Middle frontal gyrus (tissue), 1 donor: ENCODE data around the gene ZNF140.

Experiments
- DNase-seq: peaks from one replicate; pipeline ENCODE4 v3.0.0-alpha.2; 2015; ENCODE audit warnings: low spot score; ENCODE audit errors: extremely low spot score

The ZNF140 gene

DNA sequence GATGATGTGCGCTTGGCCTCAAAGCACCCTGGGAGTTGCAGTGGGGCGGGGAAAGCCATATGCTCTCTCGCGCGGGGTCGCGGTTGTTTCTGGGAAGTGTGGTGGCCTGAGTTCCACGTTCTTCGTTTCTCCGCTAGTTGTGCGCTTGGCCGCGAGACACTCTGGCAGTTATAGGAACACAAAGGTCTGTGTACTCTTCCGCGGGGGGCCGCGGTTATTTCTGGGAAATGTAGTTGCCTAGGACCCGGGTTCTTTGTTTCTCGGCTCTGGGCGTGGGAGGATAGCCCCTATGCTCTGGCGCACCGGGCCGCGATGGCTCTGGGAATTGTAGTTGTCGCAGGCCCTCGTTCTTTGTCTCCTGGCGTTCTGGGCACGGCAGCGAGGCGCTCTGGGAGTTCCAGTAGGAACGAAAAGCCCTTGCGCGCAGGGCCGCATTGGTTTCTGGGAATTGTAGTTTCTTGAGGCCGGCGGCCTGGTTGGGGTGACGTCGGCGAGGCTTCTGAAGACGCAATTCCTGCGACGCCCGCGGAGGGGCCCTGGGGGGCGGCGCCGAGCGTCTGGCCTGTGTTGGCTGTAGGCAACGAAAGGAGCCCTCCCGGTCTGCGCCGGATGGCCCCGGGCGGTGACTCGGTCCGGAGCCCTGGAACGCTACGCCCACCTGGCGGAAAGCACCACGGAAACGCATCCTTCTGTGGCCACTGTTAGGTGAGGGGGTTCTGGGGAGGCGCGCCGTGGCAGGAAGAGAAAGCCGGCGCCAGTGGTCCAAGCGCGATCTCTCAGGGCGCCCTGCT, at the start of gene ZNF140:
Gene ZNF140, plus strand, starts transcription at position 556 of the 791 bp plus-strand sequence. CDS start 398 bp downstream, outside the sequence.
- DNase-seq, result peak; percentile 97

DNA sequence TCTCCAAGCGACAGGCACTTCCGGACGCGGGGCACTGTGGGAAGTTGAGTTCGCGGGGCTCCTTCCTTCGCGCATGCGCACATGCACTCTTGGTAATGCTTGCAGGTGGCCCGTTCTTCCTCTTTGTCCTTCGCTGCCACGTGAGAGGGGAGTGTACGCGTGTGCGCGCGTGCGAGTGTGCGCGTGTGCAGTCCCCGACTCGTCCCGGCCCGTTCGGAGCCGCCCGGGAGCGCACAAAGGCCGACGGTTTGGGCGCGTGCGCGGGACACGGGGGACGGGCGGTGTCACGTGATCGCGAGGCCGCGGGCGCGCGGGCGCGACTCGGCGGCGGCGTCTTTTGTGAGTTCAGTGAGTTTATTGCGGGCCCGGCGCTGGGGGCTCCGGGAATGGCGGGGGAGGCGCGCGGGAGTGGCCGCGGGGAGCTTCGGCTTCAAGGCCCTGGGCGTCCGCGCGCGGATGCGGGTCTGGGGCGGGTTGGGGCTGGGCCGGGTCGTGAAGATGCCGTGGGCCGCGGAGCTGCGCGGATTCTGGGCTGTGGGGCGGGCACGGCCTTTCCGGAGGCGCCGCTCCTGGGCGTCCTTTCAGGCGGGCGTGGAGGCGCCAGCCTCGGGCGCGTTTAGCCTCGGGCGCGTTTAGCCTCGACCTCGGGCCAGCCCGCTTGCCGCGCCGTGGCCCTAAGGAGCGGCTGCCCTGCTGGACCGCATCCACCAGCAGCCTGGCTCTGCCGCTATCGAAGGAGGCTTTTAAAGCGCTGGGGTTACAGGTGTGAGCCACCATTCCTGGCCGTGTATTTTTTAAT, 43.3 kb upstream of the ZNF140 start, which contains the start of gene ZNF84:
Gene ZNF84, plus strand, starts transcription at position 303 of the 799 bp plus-strand sequence. CDS start 3,959 bp downstream, outside the sequence.
- DNase-seq, result peak; percentile 87

DNA sequence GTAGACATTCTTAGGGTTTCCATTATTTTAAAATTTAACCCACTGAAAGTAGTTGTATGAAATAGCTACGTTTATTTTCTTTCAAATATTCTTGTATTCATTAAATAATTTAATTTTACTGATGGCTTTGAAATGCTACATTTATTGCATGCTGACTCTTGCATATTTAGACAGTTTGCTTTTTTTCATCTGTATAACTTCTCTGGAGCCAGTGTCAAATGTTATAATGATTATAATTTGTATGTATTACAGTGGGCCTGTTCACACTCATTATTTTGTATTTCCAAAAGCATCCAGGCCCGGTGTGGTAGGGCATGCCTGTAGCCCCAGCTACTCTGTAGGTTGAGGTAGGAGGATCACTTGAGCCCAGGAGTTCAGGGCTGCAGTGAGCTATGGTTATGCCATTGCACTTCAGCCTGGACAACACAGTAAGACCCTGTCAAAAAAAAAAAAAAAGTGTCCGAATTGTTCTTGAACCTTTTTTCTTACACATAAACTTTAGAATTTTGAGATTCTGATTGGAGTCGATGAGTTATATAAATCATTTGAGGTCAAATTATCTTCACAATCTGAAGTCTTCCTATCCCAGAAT, 42.5 kb upstream of the ZNF140 start:
- no peak for DNase-seq

DNA sequence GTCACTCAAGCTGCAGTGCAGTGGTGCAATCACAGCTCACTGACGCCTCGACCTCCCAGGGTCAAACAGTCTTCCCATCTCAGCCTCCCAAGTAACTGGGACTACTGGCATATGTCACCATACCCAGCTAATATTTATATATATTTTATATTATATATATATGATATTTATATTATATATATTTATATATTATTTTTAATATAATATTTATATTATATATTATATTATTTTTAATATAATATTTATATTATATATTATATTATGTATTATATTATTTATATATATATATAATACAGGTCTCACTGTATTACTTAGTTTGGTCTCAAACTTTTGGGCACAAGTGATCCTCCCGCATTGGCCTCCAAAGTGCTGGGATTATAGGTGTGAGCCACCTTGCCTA, 34.0 kb upstream of the ZNF140 start:
- no peak for DNase-seq

DNA sequence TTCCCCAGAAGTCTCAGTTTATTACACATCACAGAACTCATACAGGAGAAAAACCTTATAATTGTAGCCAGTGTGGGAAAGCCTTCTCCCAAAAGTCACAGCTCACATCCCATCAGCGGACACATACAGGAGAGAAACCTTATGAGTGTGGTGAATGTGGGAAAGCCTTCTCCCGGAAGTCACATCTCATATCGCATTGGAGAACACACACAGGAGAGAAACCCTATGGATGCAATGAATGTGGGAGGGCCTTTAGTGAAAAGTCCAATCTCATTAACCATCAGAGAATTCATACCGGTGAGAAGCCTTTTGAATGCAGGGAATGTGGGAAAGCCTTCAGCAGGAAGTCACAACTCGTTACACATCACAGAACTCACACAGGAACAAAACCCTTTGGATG, 23.3 kb upstream of the ZNF140 start:
- no peak for DNase-seq

DNA sequence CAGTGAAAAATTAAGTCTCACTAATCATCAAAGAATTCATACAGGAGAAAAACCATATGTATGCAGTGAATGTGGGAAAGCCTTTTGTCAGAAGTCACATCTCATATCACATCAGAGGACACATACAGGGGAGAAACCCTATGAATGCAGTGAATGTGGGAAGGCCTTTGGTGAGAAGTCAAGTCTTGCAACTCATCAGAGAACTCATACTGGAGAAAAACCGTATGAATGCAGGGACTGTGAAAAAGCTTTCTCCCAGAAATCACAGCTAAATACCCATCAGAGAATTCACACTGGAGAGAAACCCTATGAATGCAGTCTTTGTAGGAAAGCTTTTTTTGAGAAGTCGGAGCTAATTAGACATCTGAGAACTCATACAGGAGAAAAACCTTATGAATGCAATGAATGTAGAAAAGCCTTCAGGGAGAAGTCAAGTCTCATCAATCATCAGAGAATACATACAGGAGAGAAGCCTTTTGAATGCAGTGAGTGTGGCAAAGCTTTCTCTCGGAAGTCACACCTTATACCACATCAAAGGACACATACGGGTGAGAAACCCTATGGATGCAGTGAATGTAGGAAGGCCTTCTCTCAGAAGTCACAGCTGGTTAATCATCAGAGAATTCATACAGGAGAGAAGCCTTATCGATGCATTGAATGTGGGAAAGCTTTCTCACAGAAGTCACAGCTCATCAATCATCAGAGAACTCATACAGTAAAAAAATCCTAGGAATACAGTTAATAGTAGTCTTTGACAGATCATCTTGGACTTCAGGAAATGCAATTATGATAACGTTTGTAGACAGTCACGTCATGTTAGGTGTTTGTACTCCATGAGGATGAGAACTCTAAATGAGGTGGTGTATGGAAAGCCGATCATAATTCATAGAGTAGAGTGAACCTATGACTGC, 22.3 kb upstream of the ZNF140 start:
- no peak for DNase-seq

DNA sequence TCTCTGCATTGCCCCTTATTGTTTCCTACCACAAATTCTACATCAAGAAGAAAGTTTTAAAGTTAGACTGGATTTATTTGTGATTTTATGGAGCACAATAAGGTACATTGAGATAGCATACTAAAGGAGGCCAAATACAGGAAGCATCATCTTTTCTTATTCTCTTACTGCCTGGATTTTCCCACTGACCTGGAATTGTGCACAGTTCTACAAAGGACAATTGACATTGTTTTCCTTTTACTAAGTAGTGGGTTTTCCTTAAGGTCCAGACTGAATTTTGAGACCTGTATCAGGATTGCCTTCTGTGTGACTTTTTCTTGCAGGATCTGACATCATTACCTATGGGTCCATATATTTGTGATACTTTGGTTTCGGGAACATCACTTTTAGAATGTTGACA, 18.8 kb upstream of the ZNF140 start:
- no peak for DNase-seq

DNA sequence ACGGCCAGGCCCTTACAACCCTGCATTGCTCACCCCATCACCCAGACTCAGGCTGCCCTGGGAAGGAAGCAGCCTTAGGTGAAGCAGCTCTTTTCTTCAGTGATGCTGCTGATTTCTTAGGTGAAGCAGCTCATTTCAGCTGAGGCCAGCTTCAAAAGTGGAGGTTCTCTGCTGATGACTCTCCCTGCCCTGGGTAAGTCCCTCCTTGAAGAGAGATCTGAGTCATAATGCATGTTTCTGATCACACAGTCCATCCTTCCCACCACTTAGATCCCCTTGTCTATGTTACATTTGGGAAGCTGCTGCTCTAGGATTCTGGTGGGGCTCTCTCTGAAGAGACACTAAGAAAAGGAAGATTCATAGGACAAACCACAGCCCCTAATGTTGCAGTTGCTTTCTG, 17.2 kb upstream of the ZNF140 start:
- no peak for DNase-seq

DNA sequence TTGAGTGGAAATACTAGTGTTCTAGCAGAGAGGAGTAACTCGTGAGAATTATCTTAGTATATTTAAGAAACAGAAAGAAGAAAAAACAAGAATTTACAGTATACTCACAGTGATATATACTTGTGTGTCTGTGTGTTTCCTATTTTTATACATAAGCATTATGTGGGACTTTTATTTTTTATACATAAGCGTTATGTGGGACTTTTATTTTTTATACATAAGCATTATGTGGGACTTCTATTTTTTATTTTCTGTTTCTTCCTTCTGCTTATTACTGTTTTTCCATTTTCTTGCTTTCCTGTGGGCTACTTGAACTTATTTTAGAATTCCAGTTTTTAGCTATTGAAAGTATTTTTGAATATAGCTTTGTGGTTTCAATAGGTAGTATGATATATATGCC, 6.9 kb upstream of the ZNF140 start:
- no peak for DNase-seq

DNA sequence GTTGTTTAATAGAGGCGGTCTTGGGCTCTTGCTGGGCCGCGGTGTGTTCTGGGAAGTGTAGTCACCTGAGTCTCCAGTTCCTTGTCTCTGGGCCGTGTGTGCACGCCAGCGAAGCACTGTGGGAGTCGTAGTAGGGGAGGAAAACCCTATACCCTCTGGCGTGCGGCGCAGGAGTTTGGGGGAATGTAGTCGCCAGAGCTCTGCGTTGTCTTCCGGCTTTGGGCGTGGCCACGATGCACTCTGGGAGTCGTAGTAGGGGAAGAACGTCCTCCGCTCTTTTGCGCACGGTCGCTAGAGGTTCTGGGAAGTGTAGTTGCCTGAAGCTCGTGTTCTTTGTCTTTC, 726 bp upstream of the ZNF140 start:
- DNase-seq, result peak; percentile 100

DNA sequence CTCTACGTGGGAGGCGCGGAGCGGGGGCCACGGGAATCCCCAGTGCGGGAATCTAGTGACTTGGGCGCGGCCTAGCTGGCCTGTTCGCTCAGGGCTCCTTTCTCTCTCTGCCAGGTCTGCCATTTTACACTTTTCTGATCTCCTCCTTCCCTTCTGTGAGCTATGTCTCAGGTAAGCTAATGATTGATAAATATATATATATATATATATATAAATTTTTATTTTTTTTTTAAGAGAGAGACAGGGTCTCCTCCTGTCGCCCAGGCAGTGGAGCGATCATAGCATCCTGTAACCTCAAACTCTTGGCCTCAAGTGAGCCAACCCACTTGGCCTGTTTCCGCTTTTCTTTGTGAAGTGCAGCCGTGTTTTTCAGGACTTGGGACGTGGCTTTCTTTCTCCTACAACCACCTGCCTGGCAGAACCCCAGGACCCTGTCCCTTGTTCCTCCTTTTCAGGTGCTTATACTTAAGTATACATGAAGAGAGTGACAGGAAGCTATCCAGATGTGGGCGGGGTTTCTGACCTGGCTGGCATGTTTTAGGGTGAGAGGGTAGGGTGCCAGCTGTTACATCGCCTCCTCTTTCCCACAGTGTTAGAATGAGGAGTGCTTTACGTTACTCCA, 547 bp downstream of the ZNF140 start:
- DNase-seq, result no peak

DNA sequence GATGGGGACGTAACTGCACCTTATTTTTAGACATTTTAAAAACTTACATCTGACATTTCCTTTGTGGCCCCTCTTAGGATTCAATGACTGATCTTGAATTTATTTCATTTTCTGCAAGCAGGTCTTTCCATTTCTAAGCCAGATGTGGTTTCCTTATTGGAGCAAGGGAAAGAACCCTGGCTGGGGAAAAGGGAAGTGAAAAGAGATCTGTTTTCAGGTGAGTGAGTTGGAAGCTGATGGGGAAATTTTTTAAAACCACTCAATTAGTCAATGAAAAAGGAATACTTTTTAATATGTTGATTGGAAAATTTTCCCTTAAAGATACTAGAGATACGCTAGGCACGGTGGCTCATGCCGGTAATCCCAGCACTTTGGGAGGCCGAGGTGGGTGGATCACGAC, 2.6 kb downstream of the ZNF140 start:
- DNase-seq, result no peak

DNA sequence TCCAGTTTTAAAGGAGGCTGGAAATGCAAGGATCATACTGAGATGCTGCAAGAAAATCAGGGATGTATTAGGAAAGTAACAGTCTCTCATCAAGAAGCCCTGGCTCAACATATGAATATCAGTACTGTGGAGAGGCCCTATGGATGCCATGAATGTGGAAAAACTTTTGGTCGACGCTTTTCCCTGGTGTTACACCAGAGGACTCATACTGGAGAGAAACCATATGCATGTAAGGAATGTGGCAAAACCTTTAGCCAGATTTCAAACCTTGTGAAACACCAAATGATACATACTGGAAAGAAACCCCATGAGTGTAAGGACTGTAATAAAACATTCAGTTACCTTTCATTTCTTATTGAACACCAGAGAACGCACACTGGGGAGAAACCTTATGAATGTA, 24.9 kb downstream of the ZNF140 start:
- DNase-seq, result no peak

DNA sequence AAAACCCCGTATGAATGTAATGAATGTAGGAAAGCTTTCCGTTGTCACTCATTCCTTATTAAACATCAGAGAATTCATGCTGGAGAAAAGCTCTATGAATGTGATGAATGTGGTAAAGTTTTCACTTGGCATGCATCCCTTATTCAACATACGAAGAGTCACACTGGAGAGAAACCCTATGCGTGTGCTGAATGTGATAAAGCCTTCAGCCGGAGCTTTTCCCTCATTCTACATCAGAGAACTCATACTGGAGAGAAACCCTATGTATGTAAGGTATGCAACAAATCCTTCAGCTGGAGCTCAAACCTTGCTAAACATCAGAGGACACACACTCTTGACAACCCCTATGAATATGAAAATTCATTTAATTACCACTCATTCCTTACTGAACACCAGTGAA, 25.5 kb downstream of the ZNF140 start:
- no peak for DNase-seq

DNA sequence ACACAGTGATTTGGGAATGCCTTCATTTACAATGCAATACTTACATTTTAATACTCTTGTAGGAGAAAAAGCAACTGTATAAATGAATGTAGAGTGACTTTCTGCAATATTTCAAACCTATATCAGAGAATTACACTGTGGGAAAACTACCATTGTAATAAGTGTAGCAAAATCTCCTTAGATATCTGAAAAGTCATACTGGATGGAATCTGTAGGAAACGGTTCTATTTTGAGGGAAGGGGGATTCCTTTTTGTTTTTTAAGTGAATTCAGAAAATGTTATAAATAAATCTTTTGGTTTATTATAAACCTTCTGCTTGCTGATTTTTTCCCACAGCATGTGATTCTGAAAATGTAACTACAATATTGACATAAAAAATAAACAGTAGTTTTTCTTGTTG, 26.4 kb downstream of the ZNF140 start:
- no peak for DNase-seq

DNA sequence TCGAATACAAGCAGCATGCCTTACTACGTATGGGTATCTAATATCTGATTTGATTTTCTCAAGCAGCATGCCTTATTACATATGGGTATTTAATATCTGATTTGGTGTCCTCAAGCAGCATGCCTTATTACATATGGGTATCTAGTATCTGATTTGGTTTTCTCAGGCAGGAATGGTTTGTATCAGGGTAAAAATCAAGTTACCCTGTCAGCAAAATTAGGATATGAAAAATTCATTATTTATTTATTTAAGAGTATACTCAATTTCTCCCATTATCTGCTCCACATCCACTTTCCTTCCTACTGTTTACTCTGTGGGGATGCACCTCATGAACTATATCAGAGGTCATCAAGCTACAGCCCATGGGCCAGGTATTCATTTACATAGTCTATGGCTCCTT, 27.4 kb downstream of the ZNF140 start:
- DNase-seq, result no peak

DNA sequence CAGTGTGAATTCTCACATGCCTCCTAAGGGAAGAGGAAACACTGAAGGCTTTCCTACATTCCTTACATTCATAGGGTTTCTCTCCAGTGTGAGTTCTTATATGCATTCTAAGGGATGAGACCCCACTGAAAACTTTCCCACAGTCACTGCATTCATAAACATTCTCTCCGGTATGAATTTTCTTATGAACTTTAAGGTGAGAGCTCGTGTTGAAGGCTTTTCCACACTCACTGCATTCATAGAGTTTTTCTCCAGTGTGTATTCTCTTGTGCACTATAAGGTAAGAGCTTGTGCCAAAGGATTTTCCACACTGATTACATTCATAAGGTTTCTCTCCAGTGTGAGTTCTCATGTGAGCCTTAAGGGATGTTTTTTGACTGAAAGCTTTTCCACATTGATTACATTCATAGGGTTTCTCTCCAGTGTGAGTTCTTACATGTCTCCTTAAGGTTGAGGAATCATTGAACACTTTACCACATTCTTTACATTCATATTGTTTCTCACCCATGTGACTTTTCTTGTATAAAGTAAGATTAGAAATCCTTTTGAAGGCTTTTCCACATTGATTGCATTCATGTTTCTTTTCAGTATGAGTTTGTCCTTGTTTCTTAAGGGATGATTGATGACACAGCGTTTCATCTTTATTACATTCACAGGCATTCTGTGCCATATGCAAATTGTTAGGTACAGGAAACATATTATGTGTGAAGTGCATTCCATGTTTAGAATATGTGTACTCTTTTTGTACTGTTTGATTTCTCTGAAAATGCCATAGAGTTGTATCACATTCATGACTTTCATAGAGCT, 39.9 kb downstream of the ZNF140 start:
- no peak for DNase-seq

DNA sequence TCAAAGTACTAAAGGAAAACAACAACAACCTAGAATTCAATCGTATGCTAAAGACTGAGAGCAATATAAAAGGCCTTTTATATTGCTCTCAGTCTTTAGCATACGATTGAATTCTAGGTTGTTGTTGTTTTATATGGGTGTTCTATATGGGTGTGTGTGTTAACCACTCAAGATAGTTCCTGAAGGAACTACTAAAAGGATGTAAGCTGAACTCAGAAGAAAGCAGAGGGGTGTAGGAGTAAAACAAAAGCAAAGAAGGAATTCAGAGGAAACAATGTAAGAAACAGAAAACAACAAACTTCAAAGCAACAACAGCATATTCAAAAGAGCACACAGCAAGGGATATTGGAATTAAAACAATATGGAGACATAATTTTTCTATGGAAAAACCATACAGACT, 44.0 kb downstream of the ZNF140 start:
- DNase-seq, result no peak

DNA sequence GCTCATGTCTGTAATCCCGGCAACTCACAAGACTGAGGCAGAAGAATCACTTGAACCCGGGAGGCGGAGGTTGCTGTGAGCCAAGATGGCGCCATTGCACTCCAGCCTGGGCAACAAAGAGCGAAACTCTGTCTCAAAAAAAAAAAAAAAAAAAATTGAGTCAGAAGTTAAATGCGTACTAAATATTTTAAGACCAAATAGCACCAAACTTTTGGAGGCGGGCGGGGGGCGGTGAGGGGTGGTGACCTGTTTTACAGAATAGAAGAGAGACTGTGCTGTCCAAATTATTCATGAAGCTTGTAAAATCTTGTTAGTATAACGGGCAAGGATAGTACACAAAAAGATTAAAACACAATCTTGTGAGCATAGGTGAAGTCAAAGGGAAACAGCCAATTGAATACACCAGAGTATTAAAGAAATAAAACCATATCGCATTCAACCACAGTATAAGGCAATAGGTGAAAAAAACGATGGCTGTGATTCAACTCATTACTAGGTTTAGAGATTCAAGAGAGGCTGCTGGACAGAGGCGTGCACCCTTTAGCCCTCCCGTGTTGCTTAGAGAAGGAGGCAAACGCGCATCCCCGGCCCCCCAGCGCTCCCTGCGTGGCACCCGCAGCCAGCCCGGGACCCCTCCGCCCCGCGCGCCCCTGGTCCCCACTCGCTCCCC, 48.8 kb downstream of the ZNF140 start:
- no peak for DNase-seq
